Mesodermal cell (in vitro differentiated cells): Measurements from ENCODE around the gene NOC2L.

Experiments used
- H3K27ac ChIP-seq: 2 replicates; pipeline ENCODE4 v1.7.0; 2013; ENCODE audit warnings: mild to moderate bottlenecking, low read depth, low read length, moderate library complexity; ENCODE audit not compliant: severe bottlenecking
- H3K36me3 ChIP-seq: 2 replicates; pipeline ENCODE4 v1.7.1; 2013; ENCODE audit warnings: mild to moderate bottlenecking, low read length, moderate library complexity; ENCODE audit not compliant: control insufficient read depth, insufficient read depth
- H3K4me1 ChIP-seq: one replicate; pipeline ENCODE4 v1.7.1; 2013; ENCODE audit warnings: mild to moderate bottlenecking, low read length; ENCODE audit not compliant: insufficient read depth, control insufficient read depth, poor library complexity, severe bottlenecking
- H3K4me3 ChIP-seq: 2 replicates; pipeline ENCODE4 v1.7.0; 2013; ENCODE audit warnings: low read length, control low read depth, mild to moderate bottlenecking; ENCODE audit not compliant: insufficient read depth, poor library complexity, severe bottlenecking; ENCODE audit errors: extremely low read depth
- H3K9me3 ChIP-seq: 2 replicates; pipeline ENCODE4 v1.7.1; 2013; ENCODE audit warnings: mild to moderate bottlenecking, low read length, moderate library complexity; ENCODE audit not compliant: control insufficient read depth
- WGBS, 2 experiments: methylation state at CpG; one replicate each; pipeline ENCODE4 v1.1.5; 2013; ENCODE audit warnings: missing lambda C conversion rate in 2 of 2; ENCODE audit not compliant: insufficient coverage in 2 of 2; 5-methylcytosine and 5-hydroxymethylcytosine counted together

Gene NOC2L

DNA sequence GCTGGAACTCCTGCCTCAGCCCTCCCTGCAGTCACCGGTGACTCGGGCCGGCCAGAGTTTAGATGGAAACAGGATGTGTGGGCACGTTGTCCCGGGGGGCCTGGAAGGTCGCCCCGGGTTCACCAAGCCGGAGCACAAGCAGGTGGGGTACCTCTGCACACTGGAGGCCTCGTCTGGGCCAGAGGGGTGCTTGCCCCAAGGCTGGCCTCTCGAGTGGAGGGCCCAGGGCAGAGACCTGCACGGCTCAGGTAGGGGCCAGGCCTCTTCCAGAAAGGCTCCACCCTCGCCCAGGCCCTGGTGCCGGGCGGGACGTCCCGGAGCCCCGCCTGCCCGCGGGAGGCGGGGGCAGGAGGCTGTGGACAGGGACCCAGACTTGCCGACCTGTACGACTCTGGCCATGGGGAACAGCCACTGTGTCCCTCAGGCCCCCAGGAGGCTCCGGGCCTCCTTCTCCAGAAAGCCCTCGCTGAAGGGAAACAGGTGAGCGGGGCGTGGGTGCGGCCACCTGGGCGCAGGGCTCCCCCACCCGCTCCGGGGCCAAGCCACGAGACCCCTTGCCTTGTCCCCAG lies 7.2 kb upstream of the NOC2L start, which contains the start of gene PLEKHN1:
TSS of gene PLEKHN1 (plus strand) at position 348 of the 569 bp plus-strand sequence. CDS start at position 398, 50 bp downstream.
- Histone ChIP-seq H3K36me3 (peaks cover 33% of the 10 kb centered on the region), H3K4me1 (peaks cover 13% of the 10 kb centered on the region), H3K9me3 (no peaks in the 10 kb centered on the region), H3K4me3 (peak within 1 kb of the TSS; percentile 35), H3K27ac (no peak within 1 kb of the TSS)
- WGBS, 2 experiments = 21 to 24% methylated on average over 29 to 30 of the region's 31 CpGs

DNA sequence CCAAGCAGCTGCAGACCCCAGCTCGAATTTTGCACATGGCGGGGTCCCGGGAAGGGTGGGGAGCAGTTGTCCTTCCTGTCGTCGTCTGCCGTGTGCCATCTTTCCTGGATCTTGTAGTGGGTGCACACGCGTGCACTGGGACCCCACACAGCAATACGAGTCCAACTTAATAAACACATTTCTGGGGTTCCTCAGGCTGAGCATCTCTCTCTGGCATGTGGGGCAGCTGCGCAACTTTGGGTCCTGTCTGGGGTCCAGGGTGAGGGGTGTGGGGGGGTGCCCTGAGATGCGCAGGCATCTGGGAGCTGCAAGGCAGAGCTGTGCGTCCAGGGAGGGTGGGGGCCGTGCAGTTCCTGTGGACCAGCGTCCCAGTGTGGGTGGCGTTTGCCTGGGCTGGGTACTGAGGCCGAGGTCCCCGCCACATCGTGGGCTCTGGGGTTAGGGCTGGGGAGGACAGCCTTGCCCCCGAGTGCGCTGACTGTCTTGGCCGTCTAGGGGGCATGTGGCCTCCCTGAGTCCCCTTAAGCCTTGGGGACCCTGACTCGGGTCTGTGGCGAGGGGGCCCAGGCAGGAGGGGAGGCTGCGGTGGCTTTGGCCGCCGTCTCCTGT lies 6.6 kb upstream of the NOC2L start:
- H3K4me1 ChIP-seq = peaks cover 13% of the 10 kb centered on the region
- no peak overlapping the region for H3K4me3 ChIP-seq
- H3K9me3 ChIP-seq = no peaks in the 10 kb centered on the region
- 92 to 94% methylated on average over 23 to 25 of the region's 26 CpGs for WGBS, 2 experiments
- peaks cover 33% of the 10 kb centered on the region for H3K36me3 ChIP-seq
- no peak overlapping the region for H3K27ac ChIP-seq

DNA sequence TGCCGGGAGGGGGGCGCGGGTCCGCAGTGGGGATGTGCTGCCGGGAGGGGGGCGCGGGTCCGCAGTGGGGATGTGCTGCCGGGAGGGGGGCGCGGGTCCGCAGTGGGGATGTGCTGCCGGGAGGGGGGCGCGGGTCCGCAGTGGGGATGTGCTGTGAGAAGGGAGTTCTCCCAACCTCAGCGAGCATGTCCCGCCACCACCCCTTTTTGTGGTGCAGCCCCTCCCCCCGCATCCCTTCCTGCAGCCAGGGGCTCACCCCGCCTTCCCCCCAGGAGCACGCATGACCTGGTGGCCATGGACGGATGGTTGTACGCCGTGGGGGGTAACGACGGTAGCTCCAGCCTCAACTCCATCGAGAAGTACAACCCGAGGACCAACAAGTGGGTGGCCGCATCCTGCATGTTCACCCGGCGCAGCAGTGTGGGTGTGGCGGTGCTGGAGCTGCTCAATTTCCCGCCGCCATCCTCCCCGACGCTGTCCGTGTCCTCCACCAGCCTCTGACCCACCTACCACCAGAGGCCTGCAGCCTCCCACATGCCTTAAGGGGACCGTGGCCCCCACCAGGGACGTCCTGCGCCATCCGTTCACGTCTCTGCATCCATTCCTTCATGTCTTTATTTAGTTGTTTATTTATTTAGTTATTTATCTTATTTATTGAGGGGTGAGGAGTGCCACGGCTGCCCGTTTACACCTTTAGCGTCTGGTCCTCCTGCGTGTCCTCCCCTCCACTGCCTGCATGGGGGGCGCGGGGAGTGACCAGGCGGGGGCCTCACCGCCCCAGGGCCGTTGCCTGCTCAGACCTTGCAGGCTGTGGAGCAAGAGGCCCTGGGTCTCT lies 5.9 kb upstream of the NOC2L start:
- H3K9me3 ChIP-seq = no peaks in the 10 kb centered on the region
- H3K4me1 ChIP-seq = peaks cover 13% of the 10 kb centered on the region
- 95% methylated on average over 18 to 26 of the region's 51 CpGs for WGBS, 2 experiments
- peaks cover 33% of the 10 kb centered on the region for H3K36me3 ChIP-seq
- H3K27ac ChIP-seq = no peak overlapping the region
- H3K4me3 ChIP-seq = no peak overlapping the region

DNA sequence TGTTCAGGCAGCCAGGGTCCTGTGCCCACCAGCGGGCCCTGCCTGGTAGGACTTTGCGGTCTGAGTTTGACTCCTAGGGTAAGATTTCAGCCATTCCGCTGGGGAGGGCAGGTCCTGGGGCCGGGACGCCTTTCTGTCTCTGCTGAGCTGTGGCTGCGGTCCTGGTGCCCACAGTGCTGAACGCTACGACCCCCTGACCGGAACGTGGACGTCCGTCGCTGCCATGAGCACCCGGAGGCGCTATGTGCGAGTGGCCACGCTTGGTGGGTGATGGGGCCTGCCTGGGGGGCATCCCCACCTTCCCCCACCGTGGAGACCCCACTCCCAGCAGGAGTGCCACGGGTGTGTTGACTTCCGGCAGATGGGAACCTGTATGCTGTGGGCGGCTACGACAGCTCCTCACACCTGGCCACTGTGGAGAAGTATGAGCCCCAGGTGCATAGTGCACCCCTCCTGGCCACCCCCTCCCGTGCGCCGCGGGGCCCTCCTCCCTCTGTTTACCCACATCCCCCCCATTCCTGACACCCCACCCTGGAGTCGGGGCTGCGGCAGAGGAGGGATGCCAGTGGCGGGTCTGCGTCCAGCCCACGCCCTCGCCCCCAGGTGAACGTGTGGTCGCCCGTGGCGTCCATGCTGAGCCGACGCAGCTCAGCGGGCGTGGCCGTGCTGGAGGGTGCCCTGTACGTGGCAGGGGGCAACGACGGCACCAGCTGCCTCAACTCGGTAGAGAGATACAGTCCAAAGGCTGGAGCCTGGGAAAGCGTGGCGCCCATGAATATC lies 4.9 kb upstream of the NOC2L start:
- H3K4me3 ChIP-seq = no peak overlapping the region
- H3K27ac ChIP-seq = no peak overlapping the region
- H3K4me1 ChIP-seq = peaks cover 13% of the 10 kb centered on the region
- H3K9me3 ChIP-seq = no peaks in the 10 kb centered on the region
- H3K36me3 ChIP-seq = peaks cover 33% of the 10 kb centered on the region
- WGBS, 2 experiments = 97 to 98% methylated on average over 31 to 41 of the region's 47 CpGs

DNA sequence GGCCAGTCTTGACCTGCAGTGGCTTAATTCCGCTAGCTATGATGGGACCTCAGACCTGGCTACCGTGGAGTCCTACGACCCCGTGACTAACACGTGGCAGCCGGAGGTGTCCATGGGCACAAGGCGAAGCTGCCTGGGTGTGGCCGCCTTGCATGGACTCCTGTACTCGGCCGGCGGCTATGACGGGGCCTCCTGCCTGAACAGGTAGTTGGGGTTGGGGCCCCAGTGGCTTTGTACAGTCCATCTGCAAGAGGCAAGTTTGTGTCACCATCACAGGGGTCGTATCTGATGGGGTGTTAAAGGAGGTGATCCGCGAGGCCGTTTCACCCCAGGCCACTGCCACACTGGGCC lies 4.2 kb upstream of the NOC2L start:
- no peak overlapping the region for H3K27ac ChIP-seq
- no peaks in the 10 kb centered on the region for H3K9me3 ChIP-seq
- H3K4me1 ChIP-seq = peaks cover 13% of the 10 kb centered on the region
- H3K36me3 ChIP-seq = peaks cover 33% of the 10 kb centered on the region
- WGBS, 2 experiments = 95% methylated on average over 15 to 16 of the region's 16 CpGs
- no peak overlapping the region for H3K4me3 ChIP-seq

DNA sequence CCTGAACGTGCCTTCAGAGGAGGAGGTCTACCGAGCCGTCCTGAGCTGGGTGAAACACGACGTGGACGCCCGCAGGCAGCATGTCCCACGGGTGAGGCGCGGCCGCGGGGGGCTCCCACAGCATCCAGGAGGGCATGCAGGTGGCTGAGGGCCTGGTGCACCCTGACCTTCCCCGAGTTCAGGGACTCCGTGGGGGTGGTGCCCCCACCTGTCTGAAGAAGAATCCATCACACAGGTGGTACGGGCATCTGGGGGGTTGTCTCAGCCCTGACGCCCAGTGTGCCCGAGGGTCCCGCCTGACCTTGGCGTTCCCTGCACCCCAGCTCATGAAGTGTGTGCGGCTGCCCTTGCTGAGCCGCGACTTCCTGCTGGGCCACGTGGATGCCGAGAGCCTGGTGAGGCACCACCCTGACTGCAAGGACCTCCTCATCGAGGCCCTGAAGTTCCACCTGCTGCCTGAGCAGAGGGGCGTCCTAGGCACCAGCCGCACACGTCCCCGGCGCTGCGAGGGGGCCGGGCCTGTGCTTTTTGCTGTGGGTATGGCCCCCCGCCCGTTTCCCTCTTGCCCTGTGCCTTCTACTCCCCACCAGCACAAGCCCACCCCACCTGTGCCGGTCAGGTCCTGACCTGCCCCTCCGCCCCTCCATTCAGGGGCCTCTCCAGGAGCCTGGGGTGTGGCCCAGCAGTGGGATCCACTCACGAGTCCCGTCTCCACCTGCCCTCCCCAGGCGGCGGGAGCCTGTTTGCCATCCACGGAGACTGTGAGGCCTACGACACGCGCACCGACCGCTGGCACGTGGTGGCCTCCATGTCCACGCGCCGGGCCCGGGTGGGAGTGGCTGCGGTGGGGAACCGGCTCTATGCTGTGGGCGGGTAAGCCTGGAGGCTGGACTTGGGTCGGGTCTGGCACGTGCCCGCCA lies 3.6 kb upstream of the NOC2L start:
- Histone ChIP-seq H3K36me3 (peaks cover 33% of the 10 kb centered on the region), H3K9me3 (no peaks in the 10 kb centered on the region), H3K27ac (no peak overlapping the region), H3K4me1 (peaks cover 17% of the 10 kb centered on the region), H3K4me3 (no peak overlapping the region)
- WGBS, 2 experiments = 97 to 98% methylated on average over 40 to 55 of the region's 57 CpGs

GRCh38 chr1:961132-961669 lies 2.1 kb upstream of the NOC2L start:
- peak overlapping the region; percentile 61 for H3K4me3 ChIP-seq
- peaks cover 16% of the 10 kb centered on the region for H3K4me1 ChIP-seq
- H3K27ac ChIP-seq = no peak overlapping the region
- WGBS, 2 experiments = 38 to 52% methylated on average over 38 to 50 of the region's 56 CpGs
- H3K9me3 ChIP-seq = no peaks in the 10 kb centered on the region
- H3K36me3 ChIP-seq = peaks cover 47% of the 10 kb centered on the region

- Histone ChIP-seq H3K4me3 (peak within 1 kb of the TSS; percentile 61), H3K27ac (no peak within 1 kb of the TSS), H3K36me3 (peaks cover 53% of the 10 kb centered on the region), H3K9me3 (no peaks in the 10 kb centered on the region), H3K4me1 (peaks cover 9% of the 10 kb centered on the region)
- 0 to 1% methylated on average over 81 to 88 of the region's 109 CpGs for WGBS, 2 experiments
These were observed 1.5 kb upstream of the NOC2L start, which contains the start of gene KLHL17 for GRCh38 chr1:960363-961131. Gene KLHL17, plus strand, starts transcription at chr1:960584. Its CDS starts 110 bp downstream, at chr1:960694.

- peak overlapping the region; percentile 61 for H3K4me3 ChIP-seq
- H3K27ac ChIP-seq = no peak overlapping the region
- H3K4me1 ChIP-seq = peaks cover 8% of the 10 kb centered on the region
- H3K9me3 ChIP-seq = no peaks in the 10 kb centered on the region
- 44 to 59% methylated on average over 20 to 47 of the region's 57 CpGs for WGBS, 2 experiments
- H3K36me3 ChIP-seq = peaks cover 52% of the 10 kb centered on the region
These were observed 791 bp upstream of the NOC2L start for GRCh38 chr1:959731-960362.
